Fibroblast of the conjunctiva (primary cell): ENCODE data around the gene ITGBL1.
A peak's percentile ranks its signal among the peaks of the same experiment; 100 is the strongest.

ENCODE experiments used
- DNase-seq: peaks from one replicate; pipeline ENCODE4 v3.0.0-alpha.2; 2010; ENCODE audit warnings: low read depth

ITGBL1 gene

DNA sequence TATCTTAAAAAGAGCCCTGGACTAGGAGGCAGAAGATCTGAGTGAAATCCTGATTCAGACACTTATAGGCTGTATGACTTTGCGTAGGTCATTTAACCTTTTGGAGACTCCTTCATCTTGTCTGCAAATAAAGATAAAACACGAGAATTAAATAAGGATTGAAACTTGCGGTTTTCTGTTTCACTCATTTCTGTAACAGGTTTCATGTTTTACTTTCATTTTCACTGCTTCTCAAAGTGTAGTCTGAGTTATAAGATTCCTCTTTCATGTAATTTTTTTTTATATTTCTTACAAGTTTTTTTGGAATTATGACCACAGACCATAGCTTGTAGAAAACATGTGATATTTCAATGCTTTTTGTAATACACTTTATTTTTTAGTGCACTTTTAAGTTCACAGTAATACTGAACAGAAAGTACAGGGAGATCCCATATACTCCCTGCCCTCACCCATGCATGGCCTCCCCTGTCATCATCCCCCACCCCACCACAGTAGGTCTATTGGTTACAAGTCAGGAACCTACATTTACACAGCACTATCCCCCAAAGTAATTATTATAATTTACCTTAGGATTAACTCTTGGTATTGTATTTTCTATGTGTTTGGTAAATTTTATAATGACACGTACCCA is 174.6 kb downstream of the ITGBL1 start:
- DNase-seq: no peak

- DNase-seq: no peak
These were observed 175.1 kb downstream of the ITGBL1 start for GRCh38 chr13:101627556-101627943.

DNA sequence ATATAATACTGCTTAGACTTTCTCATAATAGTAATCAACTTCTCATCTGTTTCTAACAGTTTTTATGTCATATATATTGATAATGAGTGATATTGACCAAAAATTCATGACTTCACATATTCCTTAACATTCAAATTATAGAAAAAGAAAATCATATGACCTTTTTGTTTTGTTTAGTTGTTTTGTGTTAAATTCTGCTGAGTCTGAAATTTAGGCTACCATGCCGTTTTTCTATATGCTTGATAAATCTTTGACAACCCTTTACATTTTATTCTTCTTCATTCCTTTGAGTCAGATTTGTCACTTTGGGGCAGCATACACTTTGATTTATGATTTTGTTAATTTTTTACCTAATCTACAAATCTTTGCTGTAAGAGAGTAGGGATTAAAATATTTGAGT is 176.4 kb downstream of the ITGBL1 start:
- no peak for DNase-seq

GRCh38 chr13:101631395-101631794 is 178.9 kb downstream of the ITGBL1 start:
- DNase-seq: no peak

DNA sequence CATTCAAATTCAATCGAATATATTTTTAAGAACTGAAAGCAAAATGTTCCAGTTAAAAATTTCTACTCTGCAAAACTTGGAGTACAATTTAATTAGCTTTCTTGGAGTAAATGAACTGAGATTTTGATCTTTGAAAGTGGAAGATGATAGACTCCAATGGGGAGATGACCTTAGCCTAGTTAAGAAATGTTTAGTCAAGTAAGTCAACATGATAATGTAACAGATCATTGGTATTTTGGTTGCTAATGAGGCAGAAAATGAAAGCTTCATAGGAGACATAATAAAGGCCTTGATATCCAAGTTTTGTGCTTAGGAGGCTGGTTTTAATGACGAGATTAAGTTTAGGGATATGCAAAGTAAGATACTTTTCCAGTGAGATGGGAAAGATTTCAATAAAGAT is 181.7 kb downstream of the ITGBL1 start:
- DNase-seq: no peak

- DNase-seq: no peak
These were observed 187.2 kb downstream of the ITGBL1 start for GRCh38 chr13:101639711-101640110.

DNA sequence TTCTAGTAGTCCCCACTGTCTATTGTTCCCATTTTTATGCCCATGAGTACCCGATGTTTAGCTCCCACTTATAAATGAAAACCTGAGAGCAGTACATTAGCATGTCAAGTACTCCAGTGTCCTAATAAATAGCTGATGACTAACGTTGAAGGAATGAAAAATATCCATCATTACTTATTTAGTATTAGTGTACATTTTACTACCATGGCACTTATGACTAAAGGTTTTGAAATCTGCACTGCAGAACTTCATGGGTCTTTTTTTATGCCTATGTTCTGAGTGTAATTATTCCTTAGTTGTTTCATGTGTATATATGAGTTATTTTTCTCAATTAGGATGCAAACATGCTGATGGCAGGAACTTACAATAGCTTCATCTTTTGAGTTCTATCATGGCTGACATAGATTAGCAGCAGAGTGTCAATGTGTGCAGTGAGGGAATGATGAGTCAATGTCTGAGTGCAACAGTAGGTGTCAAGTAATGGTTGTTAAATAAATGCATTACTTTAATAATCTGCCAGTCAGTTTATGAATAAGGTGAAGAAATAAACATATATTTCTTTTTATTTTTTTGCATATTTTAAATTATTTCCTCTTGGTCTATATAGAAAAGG is 188.4 kb downstream of the ITGBL1 start:
- DNase-seq: peak; percentile 60

- DNase-seq: no peak
These were observed 193.4 kb downstream of the ITGBL1 start for GRCh38 chr13:101645871-101646270.

- DNase-seq: no peak
These were observed 195.3 kb downstream of the ITGBL1 start for GRCh38 chr13:101647760-101648159.

DNA sequence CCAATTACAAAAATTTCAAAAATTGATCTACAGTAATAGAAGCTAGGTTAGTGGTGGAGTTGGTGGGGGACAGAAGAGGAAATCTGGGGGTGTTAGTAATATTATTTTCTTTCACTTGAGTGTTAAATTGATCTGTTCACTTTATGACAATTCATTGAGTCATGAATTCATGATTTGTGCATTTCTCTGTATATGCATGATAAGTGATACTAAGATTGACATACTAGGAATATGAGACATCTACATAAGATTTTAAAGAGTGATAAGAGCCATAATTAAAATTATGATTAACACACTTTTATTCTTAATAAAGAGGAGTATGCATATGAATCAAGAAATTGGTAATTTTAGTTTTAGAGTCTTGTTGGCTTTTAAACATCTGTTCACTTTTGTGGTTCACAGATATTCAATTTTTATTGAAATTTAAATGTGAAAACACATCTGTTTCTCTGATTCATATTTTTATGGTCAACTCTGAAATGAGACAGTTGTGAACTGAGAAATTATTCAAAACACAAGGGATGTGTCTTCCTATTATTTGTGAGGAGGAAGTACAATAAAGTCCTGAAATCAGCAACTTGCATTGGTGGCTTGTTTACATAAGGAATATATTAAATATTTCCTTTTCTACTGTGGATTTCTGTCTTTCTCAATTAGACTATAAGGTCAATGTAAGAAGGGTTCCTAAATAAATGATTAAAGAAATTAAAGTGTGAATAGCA is 196.5 kb downstream of the ITGBL1 start:
- DNase-seq: no peak

GRCh38 chr13:101649488-101650126 is 197.1 kb downstream of the ITGBL1 start:
- peak; percentile 60 for DNase-seq

DNA sequence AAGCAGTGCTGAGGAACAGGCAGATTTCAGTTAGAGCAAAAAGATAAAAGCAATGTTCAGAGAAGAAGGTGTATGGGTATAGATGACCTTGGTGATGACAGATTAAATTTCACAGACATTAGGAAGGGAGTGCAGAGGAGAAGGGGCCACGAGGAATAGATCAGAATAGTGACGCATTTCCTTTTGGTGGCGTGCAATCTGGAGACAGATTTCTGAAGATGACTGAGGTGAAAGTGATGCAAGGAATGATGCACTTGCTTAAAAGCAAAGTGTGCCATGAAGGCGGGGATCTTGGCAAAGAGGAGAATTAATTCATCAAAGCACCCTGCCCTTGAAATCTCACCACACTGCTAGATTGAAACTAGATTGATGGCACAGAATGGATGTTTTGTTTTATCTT is 202.4 kb downstream of the ITGBL1 start:
- DNase-seq: no peak

DNA sequence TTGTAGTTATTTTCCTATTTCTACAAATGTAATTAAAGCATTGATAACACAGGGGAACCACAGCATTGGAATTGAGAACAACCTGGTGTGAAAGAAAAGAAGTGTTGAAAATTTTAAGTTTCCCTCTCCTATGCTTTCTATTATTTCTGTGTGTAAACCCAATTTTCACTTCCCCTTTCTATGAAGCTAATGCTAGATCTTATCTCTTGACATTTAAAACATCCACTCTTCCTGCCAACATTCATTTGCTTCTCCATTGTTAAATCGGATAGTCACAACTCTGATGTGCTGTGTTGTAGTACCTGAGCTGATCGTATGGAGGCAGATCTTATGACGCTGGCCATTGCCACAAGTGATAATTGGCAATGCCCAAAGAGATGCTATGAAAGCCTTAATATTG is 203.0 kb downstream of the ITGBL1 start:
- no peak for DNase-seq

DNA sequence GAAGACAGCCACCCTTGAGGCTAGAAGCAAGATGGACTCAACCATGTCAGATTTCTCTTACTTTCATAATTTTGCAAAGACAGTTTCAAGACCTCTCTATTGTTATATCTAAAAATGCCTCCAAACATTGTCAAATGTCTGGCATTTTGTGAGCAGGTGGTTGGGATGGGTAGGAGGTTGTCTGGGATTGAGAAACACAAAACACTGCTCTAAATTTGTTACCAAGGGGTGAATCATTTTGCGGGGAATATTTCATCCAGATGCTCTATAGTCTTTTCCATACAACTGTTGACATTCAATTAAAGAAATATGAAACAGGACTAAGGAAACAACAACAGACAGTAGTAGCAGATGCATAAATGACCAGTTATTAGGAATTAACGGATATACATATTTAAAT is 208.2 kb downstream of the ITGBL1 start:
- DNase-seq: no peak

- no peak for DNase-seq
These were observed 209.4 kb downstream of the ITGBL1 start for GRCh38 chr13:101661839-101662238.

GRCh38 chr13:101673360-101674105 is 221.1 kb downstream of the ITGBL1 start:
- DNase-seq: no peak

DNA sequence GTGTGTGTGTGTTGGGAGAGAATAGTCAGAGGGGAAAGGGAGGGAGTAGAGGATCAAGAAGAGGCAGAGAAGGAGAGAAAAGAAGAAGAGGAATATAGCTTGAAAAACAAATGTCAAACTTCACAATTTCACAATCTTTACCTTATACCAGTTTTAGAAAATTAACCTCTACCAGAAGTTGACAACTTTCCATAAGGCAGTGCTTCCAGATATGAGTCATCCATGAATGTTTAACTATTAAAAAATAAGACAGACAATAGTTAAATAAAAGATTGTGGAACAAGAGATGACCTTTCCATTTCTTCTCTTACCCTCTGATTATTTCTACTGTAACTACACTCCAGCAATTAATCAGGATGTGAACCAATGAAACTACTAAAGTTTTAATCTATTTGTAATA is 229.4 kb downstream of the ITGBL1 start:
- DNase-seq: peak; percentile 12

DNA sequence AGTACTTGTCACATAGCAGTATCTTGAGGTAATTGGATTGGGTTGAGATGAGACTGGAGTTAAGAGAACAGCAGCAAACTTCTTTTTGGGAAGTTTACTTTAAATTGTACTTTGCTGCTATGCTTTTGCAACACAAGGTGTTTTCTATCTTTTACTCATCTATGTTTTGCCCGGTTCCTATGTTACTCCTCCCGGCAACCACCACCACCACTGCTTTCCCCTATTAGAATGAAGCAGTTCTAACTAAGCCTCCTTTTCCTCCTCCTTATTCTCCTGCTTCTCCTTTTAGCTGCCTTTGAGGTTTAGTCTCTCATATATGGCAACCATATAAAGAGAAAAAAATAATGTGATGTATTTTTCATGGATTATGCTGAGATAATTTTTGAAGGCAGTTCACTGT is 233.5 kb downstream of the ITGBL1 start:
- DNase-seq: no peak

GRCh38 chr13:101690871-101691270 is 238.4 kb downstream of the ITGBL1 start:
- no peak for DNase-seq

DNA sequence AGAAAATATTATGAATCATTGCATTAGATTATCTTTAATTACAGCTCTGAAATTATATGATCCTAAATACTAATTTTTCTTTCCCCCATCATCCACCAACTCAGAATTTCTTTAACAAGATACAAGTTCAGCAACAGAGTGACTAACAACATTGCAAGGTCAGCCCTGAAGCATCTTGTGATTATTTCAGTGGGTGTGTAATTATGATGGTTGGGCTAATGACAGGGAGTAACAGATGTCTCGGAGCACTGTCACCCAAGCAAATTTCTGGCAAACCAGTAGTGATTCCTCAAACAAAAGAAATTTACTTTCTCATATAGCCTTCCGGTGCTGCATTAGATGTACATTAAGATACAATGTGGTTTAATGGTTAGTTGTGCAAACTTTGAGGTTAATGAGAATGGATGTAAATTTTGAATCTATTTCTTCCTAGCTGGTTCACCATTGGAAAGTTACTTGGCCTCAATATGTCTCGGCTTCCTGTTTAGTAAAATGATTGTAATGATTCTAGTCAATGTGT is 238.9 kb downstream of the ITGBL1 start:
- DNase-seq: no peak

DNA sequence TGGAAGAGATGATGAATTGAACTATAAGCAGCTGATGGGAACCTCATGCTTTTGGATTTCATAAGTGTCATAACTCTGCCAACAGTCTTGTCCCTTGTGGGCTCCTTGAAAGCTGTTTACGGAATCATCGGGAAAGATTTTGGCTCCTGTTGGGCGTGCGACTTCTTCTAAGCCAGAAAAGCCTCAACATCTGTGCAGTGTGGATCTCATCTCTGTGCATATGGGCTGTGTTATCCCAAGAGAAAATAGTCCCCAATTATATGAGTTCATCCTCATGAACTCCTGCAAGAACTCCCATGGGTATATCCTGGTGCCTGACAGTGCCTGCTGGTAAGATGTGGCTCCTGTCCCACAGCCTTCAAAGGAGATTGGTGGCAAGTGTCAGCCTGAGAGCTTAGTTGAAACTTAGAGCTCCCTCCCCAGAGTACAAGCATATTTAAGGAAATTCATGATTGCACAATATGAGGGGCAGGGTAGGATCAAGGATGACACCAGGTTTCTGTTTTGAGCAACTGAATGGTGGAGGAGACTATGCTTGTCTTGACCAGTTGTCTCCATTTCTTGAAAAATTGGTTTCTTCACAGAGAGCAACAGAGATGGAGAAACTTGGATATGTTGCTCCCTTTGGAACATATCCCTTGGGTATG is 243.5 kb downstream of the ITGBL1 start:
- peak; percentile 33 for DNase-seq

DNA sequence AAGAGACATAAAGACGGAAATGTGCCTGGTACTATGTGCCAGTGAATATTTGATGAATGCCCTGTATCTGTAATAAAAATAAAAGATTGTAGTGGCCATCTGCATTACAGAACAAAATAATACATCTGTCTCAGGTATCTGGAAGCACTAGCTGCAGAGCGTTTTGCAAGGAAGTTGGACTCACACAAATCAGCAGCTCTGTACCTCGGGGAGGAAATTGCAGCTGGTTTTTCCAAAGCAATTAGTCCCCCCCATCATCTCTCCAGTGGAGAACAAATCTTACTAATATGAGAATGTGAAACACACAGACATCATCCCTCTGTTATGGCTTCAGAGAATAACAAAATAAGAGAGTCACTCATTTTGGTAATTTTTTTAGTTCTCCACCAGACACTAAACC is 245.3 kb downstream of the ITGBL1 start:
- DNase-seq: no peak
